Glomerular visceral epithelial cell (primary cell): ENCODE results near the gene CD274.
"Not testable (repeated sequence)": the region's sequence is repeated elsewhere in the genome, so short reads cannot be mapped to it uniquely, and the experiment has no call there.

Experiments used
- DNase-seq: peaks from one replicate; pipeline ENCODE4 v3.0.0-alpha.2; 2016; ENCODE audit errors: extremely low spot score

The CD274 gene

DNA sequence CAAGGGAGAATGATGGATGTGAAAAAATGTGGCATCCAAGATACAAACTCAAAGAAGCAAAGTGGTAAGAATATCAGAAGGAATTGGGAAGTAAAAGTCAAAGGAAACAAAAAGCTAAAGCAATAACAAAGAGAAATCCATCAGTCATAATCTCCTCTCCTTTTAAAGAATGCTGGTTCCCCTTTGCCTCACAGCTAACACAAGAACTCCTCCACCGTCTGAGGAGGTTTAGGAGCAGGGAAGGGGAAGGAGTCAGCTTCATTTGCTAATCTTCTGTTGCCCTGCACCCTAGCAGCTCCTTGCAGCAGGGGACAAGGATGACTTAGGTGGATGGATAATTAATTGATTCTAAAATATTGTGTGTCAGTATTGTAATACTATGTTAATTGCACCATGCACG is 16.4 kb downstream of the CD274 start:
- DNase-seq, result no peak

DNA sequence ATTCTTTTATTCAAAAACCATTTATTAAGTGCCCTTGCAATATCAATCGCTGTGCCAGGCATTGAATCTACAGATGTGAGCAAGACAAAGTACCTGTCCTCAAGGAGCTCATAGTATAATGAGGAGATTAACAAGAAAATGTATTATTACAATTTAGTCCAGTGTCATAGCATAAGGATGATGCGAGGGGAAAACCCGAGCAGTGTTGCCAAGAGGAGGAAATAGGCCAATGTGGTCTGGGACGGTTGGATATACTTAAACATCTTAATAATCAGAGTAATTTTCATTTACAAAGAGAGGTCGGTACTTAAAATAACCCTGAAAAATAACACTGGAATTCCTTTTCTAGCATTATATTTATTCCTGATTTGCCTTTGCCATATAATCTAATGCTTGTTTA is 18.5 kb downstream of the CD274 start:
- DNase-seq, result no peak

DNA sequence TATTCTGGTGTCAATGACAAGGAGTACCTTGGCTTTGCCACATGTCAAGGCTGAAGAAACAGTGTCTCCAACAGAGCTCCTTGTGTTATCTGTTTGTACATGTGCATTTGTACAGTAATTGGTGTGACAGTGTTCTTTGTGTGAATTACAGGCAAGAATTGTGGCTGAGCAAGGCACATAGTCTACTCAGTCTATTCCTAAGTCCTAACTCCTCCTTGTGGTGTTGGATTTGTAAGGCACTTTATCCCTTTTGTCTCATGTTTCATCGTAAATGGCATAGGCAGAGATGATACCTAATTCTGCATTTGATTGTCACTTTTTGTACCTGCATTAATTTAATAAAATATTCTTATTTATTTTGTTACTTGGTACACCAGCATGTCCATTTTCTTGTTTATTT is 19.8 kb downstream of the CD274 start:
- DNase-seq, result no peak

DNA sequence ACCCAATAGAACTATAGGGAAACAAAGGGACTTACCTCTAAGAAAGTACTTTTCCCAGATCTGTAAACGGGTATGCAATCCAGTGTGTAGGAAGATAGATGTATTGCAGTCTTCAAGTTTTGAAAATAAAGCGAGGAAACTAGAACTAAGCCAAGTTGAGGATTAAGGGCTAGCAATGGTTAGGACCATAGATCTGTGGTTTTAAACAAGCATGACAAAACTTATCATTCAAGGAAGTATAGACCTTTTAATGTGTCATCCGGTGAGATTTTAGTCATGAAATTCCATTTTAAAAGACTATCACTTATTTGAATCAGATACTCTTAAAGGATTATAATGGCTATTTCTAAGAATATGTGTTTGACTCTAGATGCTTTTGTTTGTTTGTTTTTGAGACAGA is 20.5 kb downstream of the CD274 start:
- DNase-seq, result no peak

DNA sequence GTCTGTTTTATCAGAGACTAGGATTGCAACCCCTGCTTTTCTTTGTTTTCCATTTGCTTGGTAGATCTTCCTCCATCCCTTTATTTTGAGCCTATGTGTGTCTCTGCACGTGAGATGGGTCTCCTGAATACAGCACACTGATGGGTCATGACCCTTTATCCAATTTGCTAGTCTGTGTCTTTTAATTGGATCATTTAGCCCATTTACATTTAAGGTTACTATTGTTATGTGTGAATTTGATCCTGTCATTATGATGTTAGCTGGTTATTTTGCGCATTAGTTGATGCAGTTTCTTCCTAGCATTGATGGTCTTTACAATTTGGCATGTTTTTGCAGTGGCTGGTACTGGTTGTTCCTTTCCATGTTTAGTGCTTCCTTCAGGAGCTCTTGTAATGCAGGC is 25.3 kb downstream of the CD274 start:
- DNase-seq, result not testable (repeated sequence)

DNA sequence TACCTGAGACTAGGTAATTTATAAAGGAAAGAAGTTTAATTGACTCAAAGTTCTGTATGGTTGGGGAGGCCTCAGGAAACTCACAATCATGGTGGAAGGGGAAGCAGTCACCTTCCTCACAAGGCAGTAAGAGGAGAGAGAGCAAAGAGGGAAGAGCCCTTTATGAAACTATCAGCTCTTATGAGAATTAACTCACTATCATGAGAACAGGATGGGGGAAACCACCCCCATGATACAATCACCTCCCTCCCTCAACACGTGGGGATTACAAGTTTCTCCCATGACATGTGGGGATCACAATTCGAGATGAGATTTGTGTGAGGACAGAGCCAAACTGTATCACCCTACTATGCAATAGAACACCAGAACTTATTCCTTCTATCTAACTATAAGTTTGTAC is 27.9 kb downstream of the CD274 start:
- DNase-seq, result no peak

DNA sequence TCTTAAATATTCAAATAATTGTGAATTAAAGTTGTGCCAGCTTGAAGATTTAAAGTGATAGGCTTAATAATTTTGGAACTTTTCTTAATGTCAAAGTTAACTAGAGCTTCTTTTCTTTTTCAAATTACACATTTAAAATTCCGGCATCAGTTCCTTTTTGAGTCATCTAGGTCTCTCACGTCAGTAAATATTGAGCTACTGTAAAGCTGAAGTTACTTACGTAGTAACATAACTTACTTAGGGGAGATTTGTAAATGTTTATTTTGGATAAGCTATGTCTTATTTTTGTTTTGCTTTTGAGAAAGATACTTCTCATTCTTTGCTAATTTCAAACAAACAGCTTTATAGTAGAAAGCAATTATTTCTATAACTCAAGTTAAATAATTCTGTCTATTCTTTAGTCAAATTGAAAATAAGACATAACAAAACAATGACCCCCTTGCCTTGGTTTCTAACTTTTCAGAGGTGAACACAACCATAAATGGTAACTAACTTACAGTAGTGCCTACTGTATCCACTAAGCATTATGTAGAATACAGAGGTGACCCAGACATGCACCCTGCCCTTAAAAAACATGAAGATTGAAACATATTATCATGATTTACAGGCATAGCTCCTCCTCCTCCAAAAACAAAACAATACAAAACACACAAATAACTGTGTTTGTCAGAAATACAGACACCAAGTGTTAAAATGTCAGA is 29.8 kb downstream of the CD274 start:
- DNase-seq, result no peak

DNA sequence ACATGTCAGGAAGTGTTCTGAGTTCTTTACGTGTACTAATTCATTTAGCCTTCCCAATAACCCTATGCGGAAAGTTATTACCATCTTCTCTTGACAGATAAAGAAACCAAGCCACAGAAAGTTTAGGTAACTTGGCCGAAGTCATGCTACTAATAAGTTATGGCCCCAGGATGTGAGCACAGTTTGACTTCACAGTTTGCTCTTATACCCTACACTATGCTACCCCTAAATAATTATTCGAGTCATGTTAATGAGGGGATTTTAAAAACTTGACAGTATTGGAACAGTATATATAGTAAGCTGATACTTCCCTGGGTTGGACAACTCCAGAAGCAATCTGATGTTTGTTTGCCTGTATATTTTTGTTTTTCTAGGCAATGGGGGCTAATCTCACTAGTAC is 30.6 kb downstream of the CD274 start:
- no peak for DNase-seq

DNA sequence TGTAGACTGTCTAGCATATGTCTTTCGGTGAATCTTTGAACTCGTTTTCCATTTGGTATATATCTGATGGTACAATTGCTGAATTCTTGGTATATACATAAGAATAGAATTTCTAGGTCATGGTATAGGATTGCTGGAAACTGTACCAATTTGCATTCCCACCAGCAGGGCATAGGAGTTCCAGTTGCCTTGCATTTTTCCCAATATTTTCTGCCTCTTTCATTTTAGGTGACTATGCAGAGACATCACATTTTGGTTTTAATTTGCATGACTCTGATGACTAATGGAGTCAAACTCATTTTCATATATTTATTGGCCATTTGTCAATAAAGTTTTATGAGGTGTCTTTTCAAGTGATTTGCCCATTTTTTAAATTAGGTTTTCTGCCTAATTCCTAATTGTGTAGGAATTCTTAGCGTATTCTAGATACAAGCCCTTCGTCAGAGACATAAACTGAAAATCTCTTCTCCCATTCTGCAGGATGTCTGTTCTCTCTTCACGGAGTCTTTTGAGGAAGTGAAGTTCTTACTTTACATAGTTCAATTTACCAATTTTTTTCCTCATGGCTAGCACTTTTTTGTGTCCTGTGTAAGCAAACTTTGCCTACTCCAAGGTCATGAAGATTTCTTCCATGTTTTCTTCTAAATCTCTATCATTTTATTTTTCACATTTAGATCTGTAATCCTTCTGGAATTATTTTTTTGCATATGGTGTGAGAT is 31.1 kb downstream of the CD274 start:
- DNase-seq, result no peak

DNA sequence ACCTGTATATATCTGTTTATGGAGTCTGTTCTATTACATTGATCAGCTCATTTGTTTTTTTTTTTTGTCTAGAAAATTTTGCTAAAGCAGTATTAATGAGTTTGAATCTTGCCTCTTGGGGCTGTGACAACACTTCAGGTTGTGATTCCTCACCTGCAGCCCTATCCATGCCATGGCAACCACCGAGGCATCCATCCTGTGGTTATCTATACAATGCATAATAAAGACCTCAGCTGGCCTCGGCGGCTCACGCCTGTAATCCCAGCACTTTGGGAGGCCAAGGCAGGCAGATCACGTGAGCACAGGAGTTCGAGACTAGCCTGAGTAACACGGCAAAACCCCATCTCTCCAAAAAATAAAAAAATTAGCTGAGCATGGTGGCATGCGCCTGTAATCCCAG is 31.9 kb downstream of the CD274 start:
- no peak for DNase-seq

DNA sequence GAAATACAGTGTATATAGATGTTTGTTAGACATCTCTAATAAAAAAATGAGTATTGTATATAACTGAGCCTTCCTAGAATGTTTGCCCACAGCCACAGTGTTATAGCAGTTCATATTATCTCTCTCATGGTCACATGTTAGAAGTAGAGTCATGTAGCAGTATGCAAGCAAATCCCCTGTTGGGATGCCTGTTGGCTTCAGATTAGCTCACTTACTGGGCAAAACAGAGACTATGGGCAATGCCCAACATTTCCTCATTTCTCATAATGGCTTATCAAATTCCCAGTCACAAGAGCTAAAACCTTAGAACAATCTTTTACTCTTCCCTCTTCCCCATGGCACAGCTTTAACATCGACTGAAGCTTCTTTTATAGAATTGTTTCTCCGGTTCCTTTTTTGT is 33.0 kb downstream of the CD274 start:
- no peak for DNase-seq

DNA sequence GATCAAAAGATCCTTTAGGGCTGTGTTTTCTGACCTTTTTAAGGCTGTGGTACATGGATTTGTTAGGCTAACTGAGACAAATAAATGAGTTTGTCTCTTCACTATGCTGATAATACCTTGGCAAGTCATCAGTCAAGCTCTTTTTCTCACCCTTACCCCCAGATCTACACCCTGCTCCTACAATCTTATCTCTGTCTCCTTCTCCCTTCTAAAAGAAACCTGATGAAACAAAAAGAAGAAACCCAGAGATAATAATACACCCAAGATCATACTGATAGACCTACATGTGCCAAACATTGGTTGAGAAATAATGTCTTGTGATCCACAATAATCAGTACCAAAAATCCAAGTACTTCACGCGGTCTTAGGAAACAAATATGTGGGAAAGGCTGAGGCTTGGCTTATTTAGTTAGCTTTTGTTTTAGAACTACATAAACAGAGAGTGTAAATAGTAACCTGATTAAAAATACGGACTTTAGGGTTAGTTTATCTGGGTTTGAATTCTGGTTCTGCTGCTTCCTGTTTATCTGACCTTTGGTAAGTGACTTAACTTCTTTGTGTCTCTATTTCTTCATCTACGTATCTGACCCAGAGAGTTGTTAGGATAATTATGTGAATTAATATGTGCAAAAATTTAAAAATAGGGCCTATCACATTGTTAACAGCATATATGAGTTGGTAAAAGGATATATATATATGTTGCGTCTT is 35.2 kb downstream of the CD274 start:
- no peak for DNase-seq

DNA sequence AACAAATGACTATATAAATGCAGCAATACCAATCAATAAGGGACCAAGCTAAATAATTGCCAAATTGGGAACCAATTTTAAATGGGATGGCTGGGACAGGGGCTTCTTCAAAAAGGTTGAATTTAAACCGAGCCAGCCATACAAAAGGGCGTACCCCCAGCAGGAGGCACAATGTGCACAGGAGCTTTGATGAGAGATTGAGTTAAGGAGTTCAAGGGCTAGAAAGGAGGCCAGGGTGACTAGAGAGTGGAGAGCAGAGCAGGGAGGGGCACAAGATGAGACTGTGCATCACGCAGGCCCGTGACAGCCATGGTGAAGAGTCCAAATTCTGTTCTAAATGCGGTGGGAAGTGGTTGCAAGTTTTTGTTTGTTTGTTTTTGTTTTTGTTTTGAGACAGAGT is 36.6 kb downstream of the CD274 start:
- no peak for DNase-seq

DNA sequence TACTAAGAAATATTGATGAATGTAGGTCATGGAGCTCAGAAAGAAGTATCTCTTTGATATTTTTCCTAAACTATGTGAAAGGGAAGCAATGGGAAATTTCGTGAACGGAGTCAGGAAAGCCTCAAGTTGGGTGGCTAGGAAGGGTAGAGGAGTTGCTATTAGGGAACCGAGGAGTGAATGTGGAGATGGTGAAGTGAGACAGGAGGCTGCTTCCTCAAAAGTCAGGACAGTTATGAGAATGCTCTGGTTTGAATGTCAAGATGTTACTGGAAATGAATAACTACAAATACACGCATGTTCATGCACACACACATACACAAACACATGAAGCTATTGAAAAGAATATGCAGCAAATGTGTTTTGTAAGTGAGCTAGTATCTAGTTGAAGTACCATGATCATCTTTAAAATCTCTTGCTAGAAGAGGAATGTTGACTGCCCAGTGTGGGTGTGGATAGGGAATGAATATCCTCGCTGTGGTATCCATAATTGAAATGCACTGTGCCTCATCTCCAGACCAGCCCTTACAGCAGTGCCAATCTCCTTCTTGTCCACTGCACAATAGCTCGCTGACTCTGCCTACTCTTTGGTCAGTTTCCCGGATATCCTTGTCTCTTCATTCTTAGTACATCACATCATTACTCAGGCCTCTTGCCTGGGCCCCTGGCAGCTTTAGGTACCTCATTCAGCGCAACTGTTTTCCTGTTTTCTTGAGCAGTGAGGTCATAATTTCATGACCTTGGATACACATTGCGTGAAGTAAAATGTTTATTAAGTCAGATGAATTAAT is 38.1 kb downstream of the CD274 start:
- DNase-seq, result no peak

DNA sequence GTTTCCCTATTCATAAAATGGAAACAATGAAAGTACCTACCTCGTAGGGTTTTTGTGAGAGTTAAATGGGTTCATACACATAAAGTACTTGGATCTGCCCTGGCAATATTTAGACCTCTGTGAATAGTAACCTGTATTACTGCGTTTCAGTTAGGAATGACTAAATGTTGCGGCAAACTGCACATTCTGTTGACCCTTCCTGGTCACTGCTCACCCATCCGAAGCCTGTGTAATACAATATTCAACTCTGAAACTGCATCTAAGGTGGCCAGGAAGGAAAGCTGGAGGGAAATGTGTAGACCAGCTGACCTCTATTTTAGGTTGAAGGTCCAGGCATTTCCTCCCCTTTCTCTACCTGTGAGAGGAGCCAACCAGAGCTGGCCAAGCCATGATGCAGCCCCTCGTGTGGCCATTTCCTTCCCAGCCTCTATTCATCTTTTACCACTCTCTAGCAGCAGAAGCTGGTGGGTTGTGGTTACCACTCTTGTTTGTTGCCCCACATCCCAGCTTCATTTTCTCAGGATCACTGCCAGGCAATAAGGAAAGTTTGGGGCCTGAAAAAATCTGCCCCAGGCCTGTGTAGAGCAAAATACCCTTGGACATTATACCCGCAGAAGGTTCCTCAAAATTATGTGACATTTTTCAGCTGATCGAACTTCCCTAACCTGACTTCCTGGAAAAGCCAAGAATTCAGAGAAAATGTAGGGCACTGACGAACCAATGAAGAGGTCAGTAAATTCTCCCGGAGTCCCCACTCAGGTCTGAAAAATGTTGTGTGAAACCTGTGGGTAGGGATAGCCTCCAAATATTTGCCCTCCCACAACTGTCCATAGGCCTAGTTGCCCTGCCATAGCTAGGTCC is 39.5 kb downstream of the CD274 start:
- DNase-seq, result peak; percentile 51

DNA sequence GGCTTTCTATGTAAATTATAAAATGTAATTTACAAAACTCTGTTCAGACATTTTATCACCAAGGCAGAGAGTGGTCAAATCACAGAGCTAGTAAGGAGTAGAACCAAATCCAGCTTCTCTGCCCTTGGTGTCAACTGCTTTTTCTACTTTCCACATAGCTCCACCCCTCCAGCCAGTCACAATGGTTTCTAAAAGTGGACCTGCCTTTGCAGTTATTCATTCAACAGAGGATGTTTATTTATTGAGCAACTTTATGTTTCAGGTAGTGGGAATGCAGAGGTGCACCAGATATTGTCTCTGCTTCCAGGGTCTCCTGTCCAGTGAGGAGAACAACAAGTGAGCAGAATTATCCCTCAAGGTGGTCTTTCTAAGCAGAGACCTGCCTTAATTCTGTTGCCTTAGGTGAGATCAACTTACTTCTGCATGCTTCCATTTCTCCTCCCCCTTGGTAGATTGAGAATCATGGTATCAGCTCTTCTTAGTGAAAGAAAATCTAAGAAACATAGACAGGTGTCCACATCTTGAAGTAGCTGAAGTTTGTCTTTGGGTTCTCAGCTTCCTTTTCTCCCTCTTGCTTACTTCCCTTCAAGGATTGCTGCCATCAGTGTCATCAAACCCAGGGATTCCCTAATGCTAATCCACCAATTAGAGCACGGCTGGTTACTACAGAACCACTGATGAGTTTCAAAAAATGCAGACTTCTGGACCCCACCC is 42.8 kb downstream of the CD274 start:
- no peak for DNase-seq

DNA sequence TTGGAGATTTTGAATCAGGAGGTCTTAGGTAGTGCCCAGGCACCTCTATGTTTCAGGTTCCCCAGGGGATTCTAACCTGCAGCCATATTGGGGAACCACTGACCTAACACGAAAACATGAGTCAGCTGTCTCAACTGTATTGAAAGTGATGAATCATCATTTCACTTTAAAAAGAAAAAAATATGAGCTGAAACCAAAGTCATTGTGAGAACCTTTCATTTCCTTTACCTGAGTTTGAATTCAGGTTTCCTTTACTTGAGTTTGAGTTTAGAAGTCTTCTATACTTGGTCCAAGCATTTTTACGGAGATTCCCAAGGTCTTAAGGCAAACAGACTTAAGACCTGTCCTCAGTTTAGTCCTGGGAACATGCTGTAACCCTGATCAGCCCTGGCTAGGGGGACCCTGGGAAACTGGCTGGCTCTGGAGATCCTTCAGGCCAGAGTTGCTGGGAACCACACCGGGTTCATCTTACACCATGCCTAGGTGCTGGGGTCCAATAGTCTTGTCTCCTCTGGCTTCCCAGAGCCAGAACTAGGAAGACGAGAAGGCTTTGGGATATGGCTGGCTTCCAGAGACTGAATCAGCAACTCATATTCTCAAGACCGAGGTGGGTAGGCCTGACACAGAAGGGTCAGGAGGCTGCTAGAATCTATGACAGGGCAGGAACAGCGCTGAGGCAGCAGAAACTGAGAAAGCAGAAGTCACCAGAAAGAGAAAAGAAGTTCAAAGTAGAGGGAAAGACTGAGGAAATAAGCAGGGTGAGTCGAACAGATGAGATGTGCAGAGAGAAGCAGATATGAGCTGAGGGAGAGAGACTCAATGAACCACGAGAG is 43.6 kb downstream of the CD274 start:
- DNase-seq, result peak; percentile 84

DNA sequence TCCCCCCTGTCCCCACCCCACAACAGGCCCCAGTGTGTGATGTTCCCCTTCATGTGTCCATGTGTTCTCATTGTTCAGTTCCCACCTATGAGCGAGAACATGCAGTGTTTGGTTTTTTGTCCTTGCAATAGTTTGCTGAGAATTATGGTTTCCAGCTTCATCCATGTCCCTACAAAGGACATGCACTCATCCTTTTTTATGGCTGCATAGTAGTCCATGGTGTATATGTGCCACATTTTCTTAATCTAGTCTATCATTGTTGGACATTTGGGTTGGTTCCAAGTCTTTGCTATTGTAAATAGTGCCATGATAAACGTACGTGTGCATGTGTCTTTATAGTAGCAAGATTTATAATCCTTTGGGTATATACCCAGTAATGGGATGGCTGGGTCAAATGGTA is 44.4 kb downstream of the CD274 start:
- DNase-seq, result not testable (repeated sequence)

DNA sequence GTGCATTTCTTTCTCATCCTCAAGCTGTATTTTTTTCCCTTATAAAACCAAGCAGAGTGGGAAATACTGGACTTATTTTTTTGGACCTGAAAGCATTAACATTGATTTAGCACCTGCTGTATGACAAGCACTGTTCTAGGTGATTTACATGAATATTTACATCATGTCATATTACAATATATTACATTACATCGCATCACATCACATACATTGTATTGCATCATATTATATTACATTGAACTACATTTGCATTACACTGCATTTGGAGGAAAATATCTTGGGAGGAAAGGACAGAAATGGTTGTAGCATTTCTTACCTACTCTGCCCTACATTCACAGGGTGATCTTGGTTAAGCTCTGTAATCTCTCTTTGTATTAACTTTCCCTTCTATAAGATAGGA is 48.8 kb downstream of the CD274 start:
- no peak for DNase-seq
